Activated CD4-positive, alpha-beta T cell treated with anti-CD3 and anti-CD28 coated beads for 1 hour (primary cell): ENCODE data around the gene SOD2.
"Not testable (repeated sequence)": the region's sequence is repeated elsewhere in the genome, so short reads cannot be mapped to it uniquely, and the experiment has no call there.

Experiments
- DNase-seq: peaks from one replicate; pipeline ENCODE4 v3.0.0-alpha.2; 2020

SOD2 gene

GRCh38 chr6:159715605-159716004 lies 22.6 kb upstream of the SOD2 start:
- no peak for DNase-seq

- no peak for DNase-seq
Measured at GRCh38 chr6:159715166-159715565, 22.1 kb upstream of the SOD2 start.

DNA sequence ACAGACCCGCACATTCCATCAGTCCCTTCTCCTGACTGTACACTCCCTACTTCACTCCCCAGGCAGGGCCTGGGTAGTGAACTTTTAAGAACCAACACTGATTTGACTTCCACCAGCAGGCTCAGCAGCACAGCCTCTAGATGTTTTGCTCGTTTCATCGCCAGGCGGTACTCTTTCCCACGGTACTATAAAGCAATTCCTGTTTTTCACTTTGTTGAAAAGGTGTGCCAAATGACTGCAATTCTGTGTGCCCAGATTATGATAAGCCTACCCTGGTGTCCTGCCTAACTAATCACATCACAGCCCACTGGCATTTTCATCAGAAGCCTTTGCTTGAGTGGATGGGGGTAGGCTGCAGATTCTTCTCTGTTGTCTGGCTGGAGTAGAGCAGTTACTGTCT lies 21.4 kb upstream of the SOD2 start:
- no peak for DNase-seq

GRCh38 chr6:159713984-159714383 lies 20.9 kb upstream of the SOD2 start:
- DNase-seq, result no peak

DNA sequence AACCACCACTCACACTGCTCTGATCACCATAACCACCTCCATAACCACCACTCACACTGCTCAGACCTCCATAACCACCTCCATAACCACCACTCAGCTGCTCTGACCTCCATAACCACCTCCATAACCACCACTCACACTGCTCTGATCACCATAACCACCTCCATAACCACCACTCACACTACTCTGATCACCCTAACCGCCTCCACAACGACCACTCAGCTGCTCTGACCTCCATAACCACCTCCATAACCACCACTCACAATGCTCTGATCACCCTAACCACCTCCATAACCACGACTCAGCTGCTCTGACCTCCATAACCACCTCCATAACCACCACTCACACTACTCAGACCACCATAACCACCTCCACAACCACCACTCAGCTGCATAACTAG lies 19.3 kb upstream of the SOD2 start:
- DNase-seq, result not testable (repeated sequence)

- DNase-seq, result not testable (repeated sequence)
Measured at GRCh38 chr6:159710603-159711002, 17.6 kb upstream of the SOD2 start.

DNA sequence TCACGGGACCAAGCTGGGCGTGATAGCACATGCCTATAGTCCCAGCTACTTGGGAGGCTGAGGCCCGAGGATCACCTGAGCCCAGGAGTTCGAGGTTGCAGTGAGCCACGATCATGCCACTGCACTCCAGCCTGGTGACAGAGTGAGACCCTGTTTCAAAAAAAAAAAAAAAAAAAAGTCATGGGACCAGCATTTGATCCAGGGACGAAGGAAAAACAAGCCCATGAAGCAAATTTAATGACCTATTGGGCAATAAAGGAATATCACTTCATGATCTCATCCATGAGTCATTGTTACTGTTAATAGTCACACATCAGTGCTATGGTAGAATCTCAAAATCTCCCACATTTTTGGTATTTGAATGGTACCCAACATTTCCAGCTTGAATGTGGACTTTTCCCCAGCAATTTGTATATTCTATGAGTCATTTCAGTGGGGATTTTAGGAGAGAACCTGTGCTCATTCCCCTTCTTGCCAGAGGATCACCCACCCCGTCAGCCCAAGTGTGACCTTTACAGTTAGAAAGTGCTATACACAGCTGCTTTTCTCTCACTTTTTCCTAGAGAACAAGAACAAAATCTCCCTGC lies 8.5 kb upstream of the SOD2 start:
- DNase-seq, result no peak

DNA sequence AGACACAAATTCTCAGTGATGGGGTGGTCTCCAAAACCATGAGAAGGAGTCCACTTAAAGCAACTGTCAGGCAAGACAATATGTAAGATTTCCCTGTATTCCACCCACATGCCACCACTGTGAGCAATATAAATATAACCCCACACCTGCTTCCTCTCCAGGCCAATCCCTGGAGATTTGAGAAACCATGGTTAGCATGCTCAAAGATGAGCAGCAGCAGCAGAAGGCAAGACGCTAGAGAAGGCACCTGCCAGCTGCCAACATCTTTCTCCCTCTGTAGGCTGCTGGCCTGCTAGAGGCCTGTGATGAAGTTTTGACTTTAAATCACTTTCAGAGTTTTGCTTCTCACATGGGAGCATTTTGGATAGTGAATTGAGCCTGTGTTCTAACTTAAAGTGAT lies 7.9 kb upstream of the SOD2 start:
- DNase-seq, result no peak

- no peak for DNase-seq
Measured at GRCh38 chr6:159695984-159696383, 2.9 kb upstream of the SOD2 start.

- no peak for DNase-seq
Measured at GRCh38 chr6:159693894-159694545, 979 bp upstream of the SOD2 start.

DNA sequence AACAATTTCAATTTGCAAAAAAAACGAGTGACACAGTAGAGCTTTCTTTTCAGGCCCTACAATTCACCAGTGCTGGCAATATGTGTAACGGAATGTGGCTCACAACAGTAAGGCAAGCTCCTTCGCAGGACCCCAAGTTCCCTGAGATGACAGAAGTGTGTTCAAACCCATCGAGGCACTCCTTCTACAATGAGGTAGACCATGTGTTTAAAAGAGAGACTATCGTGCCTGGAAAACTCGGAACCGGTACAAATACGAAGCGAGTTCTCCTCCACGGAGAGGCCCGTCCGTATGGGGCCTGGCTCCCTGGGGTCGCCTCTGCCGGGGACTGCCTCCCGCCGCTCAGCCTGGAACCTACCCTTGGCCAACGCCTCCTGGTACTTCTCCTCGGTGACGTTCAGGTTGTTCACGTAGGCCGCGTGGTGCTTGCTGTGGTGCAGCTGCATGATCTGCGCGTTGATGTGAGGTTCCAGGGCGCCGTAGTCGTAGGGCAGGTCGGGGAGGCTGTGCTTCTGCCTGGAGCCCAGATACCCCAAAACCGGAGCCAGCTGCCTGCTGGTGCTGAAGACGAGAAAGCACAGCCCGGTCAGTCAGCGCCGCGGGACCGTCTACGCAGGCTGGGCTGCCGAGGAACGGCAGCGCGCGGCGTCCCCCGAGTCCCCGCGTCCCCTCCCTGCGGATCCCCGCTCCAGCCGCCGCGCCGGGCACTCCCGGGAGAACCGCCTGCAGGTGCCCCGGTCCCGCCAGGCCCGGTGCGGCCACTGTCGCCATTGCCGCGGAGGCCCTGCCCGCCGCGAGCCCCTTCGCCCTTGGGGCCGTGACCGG lies 526 bp downstream of the SOD2 start:
- peak; percentile 36 for DNase-seq

DNA sequence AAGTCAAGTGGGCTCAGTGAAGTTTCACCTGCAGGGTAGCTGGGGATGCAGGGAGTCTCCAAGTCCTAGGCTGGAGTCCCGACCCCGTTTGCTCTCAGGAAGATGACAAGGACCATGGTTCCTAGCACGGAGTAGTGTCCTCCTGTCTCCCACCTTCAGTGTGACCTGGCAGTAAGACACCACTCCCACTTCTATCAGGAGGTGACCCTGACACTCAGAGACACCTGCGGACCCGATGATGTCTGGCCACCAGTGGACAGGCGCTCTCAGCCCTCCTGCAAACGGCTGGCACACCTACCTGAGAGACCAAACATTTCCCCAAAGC lies 1.1 kb downstream of the SOD2 start:
- DNase-seq, result no peak

DNA sequence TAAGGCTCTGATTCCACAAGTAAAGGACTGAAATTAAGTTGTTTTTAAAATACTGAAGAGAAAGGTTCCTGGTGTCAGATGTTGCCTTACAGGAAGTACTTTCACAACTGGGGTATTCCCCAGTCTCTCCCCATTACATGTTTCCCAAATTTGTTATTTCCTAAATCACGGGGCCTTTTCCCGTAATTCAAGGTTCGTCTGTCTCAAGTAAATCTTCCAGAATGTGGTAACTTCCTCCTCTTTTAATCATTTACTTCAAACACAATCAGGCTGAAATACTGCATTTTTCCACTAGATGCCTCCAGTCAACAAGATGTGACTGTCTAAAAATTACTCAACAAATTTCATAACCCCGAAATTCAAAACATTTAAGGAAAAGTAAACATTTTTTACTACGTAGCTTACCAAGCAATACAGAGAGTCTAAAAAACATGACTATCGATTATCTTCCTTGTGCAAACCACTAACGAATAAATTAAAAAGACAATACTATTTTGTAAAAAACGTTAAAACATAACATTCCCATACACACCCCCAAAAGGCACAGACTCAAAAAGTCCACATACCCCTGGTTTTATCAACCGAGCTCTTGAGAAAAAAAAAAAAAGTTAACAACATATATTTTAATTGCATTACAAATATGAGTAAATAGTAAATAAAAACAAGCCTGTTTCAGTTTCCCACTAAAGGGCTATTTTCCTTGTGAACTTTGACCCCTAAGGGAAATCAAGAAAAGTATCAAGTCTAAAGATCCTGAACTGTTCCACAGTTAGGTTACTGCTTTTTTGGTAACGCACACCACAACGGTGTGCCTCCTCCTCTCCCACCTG lies 1.7 kb downstream of the SOD2 start:
- DNase-seq, result no peak

- DNase-seq, result not testable (repeated sequence)
Measured at GRCh38 chr6:159690135-159690534, 2.9 kb downstream of the SOD2 start.

DNA sequence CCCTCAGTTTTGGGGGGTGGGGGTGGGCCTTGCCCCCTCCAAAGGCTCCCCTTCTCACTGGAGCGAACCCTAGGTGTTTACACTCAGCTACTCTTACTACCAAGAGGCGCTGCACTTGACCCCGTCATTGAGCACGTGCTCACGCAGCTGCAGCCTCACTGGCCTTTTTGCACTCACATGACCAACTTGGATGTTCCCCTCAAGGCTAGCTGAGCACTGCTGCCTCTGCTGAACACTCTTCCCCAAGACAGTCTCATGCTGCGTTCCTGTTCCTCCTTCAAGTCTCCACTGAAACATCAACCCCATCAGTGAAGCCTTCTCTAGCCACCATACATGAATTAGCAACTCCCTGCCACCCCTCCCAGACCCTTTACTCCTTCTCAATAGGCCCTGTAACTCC lies 4.0 kb downstream of the SOD2 start:
- no peak for DNase-seq

DNA sequence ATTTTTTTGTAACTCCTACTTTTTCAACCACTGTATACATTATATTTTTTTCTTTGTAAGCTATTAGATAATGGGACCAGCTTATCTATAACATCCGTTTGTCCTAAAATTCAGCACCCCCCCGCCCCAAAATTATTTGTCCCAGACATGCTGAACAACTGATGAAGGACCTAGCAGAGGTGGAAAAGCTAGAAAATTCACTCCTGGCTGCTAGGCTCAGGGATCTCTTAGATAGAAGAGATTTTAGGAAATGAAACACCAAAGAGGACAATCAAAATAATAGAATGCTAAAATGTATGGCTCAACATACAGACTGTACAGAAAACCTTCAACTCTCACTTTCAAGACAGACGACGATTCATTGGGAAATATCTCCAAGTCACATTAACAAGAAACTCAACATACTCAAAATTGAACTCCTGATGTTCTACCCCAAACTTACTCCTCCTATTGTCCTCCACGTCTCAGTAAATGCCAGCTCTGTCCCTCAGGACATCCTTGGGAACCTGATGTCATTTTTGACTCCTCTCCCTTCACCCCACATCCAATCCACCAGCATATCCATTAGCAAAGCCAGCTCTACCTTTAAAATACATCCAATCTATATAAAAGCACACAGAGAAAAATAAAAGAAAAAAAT lies 4.7 kb downstream of the SOD2 start:
- no peak for DNase-seq

GRCh38 chr6:159687341-159687740 lies 5.7 kb downstream of the SOD2 start:
- no peak for DNase-seq

GRCh38 chr6:159686703-159687102 lies 6.3 kb downstream of the SOD2 start:
- no peak for DNase-seq

- DNase-seq, result no peak
Measured at GRCh38 chr6:159686040-159686439, 7.0 kb downstream of the SOD2 start.

DNA sequence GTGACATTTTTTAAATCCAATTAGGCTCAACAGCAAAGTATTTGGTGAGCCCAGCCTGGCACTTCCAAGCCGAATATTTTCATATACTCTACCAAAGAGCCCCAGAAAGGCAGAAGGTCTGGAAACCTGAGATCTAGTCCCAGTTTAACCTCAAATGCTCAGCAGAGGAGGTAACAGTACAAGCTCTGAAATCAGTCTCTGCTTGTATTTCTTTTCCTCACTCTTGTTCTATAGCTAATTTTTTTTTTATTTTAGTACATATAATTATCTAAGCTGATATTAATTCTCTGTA lies 9.1 kb downstream of the SOD2 start:
- no peak for DNase-seq

DNA sequence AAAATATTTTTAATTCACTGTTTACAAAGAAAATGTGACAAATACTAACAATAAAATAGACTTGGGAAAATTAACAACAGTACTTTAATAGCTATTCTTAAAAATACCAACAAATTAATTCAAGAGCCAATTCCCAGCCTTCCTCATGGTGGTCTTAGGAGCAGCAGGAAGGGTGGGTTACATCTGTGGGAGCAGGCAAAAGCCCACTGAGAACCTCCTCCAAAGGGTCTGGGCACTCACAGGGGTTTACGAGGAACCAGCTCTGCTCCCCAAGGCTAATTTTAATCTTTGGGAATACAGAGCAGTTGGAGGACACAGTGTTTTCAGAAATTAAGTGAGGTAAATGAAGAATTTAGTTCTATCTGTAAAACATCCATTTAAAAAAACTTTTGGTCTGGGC lies 10.2 kb downstream of the SOD2 start:
- no peak for DNase-seq

- no peak for DNase-seq
Measured at GRCh38 chr6:159682295-159682694, 10.7 kb downstream of the SOD2 start.

DNA sequence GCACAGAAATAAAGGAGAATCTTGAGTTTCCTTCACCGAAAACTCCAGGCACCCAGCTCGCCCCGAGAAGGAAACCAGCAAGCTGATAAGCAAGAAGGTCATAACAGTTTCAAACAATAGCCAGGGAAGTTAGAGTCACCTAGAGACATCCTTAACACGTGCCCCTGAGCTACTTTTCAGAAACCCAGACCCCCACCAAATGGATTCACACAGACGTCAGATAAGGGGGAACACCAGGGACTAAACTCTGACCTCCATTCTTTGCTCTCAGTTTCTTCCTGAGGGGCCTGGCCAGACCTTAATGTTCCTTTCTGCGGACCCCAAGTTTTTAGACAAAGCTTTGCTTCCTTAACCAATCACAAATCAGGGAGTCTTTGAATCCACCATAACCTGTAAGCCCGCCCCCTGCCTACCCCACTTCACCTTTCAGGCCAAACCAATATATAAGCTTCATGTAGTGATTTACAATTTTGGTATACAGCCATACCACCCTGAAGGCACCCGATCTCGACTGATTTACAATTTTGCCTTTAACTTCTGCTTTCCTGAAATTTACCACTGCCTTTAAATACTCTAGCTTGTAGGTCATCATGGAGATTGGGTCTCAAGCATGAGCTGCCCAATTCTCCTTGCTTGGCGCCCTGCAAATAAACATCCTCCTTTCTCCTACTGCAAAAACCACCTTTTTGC lies 11.7 kb downstream of the SOD2 start:
- no peak for DNase-seq
